Measurements from ENCODE around the gene SARDH.

- TF ChIP-seq CTCF (IDR thresholded peaks at IDR 0.05): no peak
- TF ChIP-seq EZH2 (IDR thresholded peaks at IDR 0.05; ENCODE audit: borderline replicate concordance, insufficient read depth, low read depth, low read length, poor library complexity, severe bottlenecking): no peak
Measured at GRCh38 chr9:133639613-133640012, 98.5 kb downstream of the SARDH start.
